HepG2 (cell line): Measurements from ENCODE around the gene PLA1A. TPM values are rescaled to one million over a fixed set of nuclear protein-coding genes. Genes with fewer than 3 reads are reported as not detected.

Source experiments
- ATAC-seq: fragments of 200-7000 bp; cut with Tn5 transposase; 3 replicates; pipeline ENCODE4 v1.9.1; 2020; ENCODE audit warnings: mild to moderate bottlenecking, moderate library complexity
- BruUV-seq: library from RNA; stranded (reverse); fragments of 400-500 nt; replicated peaks from 2 replicates; lab custom pipeline; 2021; lab: Mats Ljungman, UMichigan
- CTCF ChIA-PET: fragments of 300-600 bp; formaldehyde crosslinking; extraction: SDS; loops from one replicate; lab custom pipeline; 2021; ENCODE audit warnings: low total read pairs, inconsistent platforms, low intra/inter-chr PET ratio; lab: Yijun Ruan, JAX
- POLR2A ChIA-PET: fragments of 350-600 bp; sonication (Branson Sonifier 250); formaldehyde crosslinking; loops from one replicate; lab custom pipeline; 2020; ENCODE audit warnings: antibody characterized with exemption, inconsistent platforms; lab: Yijun Ruan, JAX
- DNase-seq: peaks from one replicate; pipeline ENCODE4 v3.0.0-alpha.2; 2015; ENCODE audit warnings: low spot score
- FAIRE-seq: peaks from 3 replicates; lab custom pipeline; 2011; peaks lifted over from hg19 to GRCh38; lab: Jason Lieb, UNC
- H2AFZ ChIP-seq: one replicate; pipeline ENCODE4 v1.6.1; 2011; ENCODE audit warnings: low read length, inconsistent platforms
- H3K27ac ChIP-seq: fragments of 300-600 bp; 3 replicates; pipeline ENCODE4 v1.8.0; 2011; ENCODE audit warnings: mixed run types, mild to moderate bottlenecking, mixed read lengths, low read length, inconsistent platforms; ENCODE audit not compliant: insufficient read depth; ENCODE audit errors: extremely low read length
- H3K27me3 ChIP-seq, 2 experiments: fragments of 200-600 bp in 1 of 2; 2 replicates in 1 of 2; 3 replicates in 1 of 2; pipeline versions ENCODE4 v1.6.0 to v1.8.0; 2011; ENCODE audit warnings: low read length in 2 of 2, mild to moderate bottlenecking in 2 of 2, moderate library complexity in 2 of 2, inconsistent platforms in 1 of 2; ENCODE audit not compliant: insufficient read depth in 2 of 2, control insufficient read depth in 1 of 2
- H3K36me3 ChIP-seq, 2 experiments: fragments of 200-600 bp in 1 of 2; replicated peaks in 1 of 2; 2 replicates in 1 of 2; 3 replicates in 1 of 2; pipeline versions ENCODE4 v1.5.1 to v1.8.0; 2011; ENCODE audit warnings: low read length in 2 of 2, inconsistent platforms in 1 of 2; ENCODE audit not compliant: insufficient read depth in 2 of 2, control insufficient read depth in 1 of 2
- H3K4me1 ChIP-seq: 2 replicates; pipeline ENCODE4 v1.5.1; 2012; ENCODE audit warnings: low read length, inconsistent platforms; ENCODE audit not compliant: insufficient read depth
- H3K4me2 ChIP-seq: 2 replicates; pipeline ENCODE4 v1.6.0; 2011; ENCODE audit warnings: low read depth, low read length, inconsistent platforms
- H3K4me3 ChIP-seq, 3 experiments: fragments of 200-600 bp in 1 of 3; sonication (generic), shearing (Covaris generic) in 1 of 3; replicated peaks in 1 of 3; 2 replicates each; pipeline ENCODE4 v1.5.1; 2011 to 2016; ENCODE audit warnings: low read length in 3 of 3, inconsistent platforms in 2 of 3, low read depth in 2 of 3, mild to moderate bottlenecking in 2 of 3, control low read depth in 1 of 3, mixed read lengths in 1 of 3; ENCODE audit not compliant: insufficient read depth in 1 of 3
- H3K79me2 ChIP-seq: one replicate; pipeline ENCODE4 v1.6.1; 2011; ENCODE audit warnings: low read length, inconsistent platforms; ENCODE audit not compliant: insufficient read depth
- H3K9ac ChIP-seq: 2 replicates; pipeline ENCODE4 v1.6.0; 2011; ENCODE audit warnings: mild to moderate bottlenecking, low read depth, low read length, inconsistent platforms; ENCODE audit not compliant: insufficient read depth
- H3K9me3 ChIP-seq: 2 replicates; pipeline ENCODE4 v1.5.1; 2012; ENCODE audit warnings: mild to moderate bottlenecking, low read length
- H4K20me1 ChIP-seq: 2 replicates; pipeline ENCODE4 v1.6.0; 2011; ENCODE audit warnings: inconsistent platforms, mild to moderate bottlenecking, low read length, moderate library complexity; ENCODE audit not compliant: insufficient read depth
- CENPT ChIP-seq: sonication (generic); formaldehyde crosslinking; IDR thresholded peaks from 2 replicates; pipeline ENCODE4 v1.8.0; 2022; ENCODE audit warnings: low read depth, mild to moderate bottlenecking, moderate library complexity, missing genetic modification reagents
- DMAP1 ChIP-seq: IDR thresholded peaks from 2 replicates; pipeline ENCODE4 v1.6.1; 2016
- HNF1A ChIP-seq, 2 experiments: sonication (generic) in 1 of 2; formaldehyde crosslinking in 1 of 2; IDR thresholded peaks; 2 replicates each; pipeline versions ENCODE4 v1.4.0 to v1.6.1; 2016 to 2020; ENCODE audit warnings: borderline replicate concordance in 1 of 2, low read depth in 1 of 2, mild to moderate bottlenecking in 1 of 2, missing genetic modification reagents in 1 of 2
- MYNN ChIP-seq: sonication (generic); formaldehyde crosslinking; IDR thresholded peaks from 2 replicates; pipeline ENCODE4 v1.4.0; 2020; ENCODE audit warnings: mild to moderate bottlenecking, low read depth, missing genetic modification reagents
- NR2F2 ChIP-seq: IDR thresholded peaks from 2 replicates; pipeline ENCODE4 v1.6.1; 2012; ENCODE audit warnings: low read depth, inconsistent platforms, borderline replicate concordance
- ZNF407 ChIP-seq: sonication (generic); formaldehyde crosslinking; IDR thresholded peaks from one replicate; pipeline ENCODE4 v1.5.1; 2020; ENCODE audit warnings: mild to moderate bottlenecking, missing genetic modification reagents; ENCODE audit errors: not compliant biosample characterization
- ZSCAN31 ChIP-seq: sonication (generic); formaldehyde crosslinking; IDR thresholded peaks from 2 replicates; pipeline ENCODE4 v1.5.0; 2020; ENCODE audit warnings: low read depth, mild to moderate bottlenecking, missing genetic modification reagents
- WGBS: methylation state at CpG from one replicate; pipeline ENCODE4 v1.1.6; 2017; ENCODE audit warnings: low lambda C conversion rate; 5-methylcytosine and 5-hydroxymethylcytosine counted together
- in situ Hi-C: cut with HindIII; loops from 2 replicates; pipeline ENCODE4 v1.10.0; 2017; ENCODE audit warnings: low pct_unique_long_range_greater_than_20kb; ENCODE audit not compliant: extremely low pct_ligation_motif_present
- intact Hi-C: fragments of 100-400 bp; cut with micrococcal nuclease; formaldehyde crosslinking; loops from one replicate; pipeline ENCODE4 v1.10.0; 2022; ENCODE audit not compliant: unreplicated experiment
- polyA plus RNA-seq, 8 experiments: library from polyadenylated mRNA; depleted of rRNA in 3 of 8; stranded (reverse) in 7 of 8; unstranded in 1 of 8; fragments of >200 nt; fragmentation: Illumina TruSeq in 4 of 8; extraction: Trizol in 4 of 8; gene quantifications; 2 replicates each; pipeline versions ENCODE4 v1.2.1 to v1.2.3, GENCODE V29; 2011 to 2016; ENCODE audit warnings: low read depth in 4 of 8, missing spikeins in 1 of 8, mixed read lengths in 1 of 8; ENCODE audit not compliant: insufficient read depth in 1 of 8
- total RNA-seq, 5 experiments: library from RNA; depleted of rRNA; stranded (reverse); fragments of >200 nt; fragmentation: Illumina TruSeq; extraction: Trizol; gene quantifications; 2 replicates each; pipeline ENCODE4 v1.2.3, GENCODE V29; 2016; ENCODE audit warnings: low read depth in 1 of 5

PLA1A gene
- total and polyA plus RNA-seq, 2 of the 13 experiments (the other 11 are each of a cell fraction or from before 2014, with no cell fraction given), result 0.11 to 0.18 TPM

- TF ChIP-seq NR2F2, result no peak
- TF ChIP-seq CENPT (CRISPR knock-in tag), result no peak
- TF ChIP-seq DMAP1 (CRISPR knock-in tag), result no peak
- no peak for TF ChIP-seq MYNN (CRISPR knock-in tag)
Measured at GRCh38 chr3:119592861-119593260, 4.8 kb upstream of the PLA1A start (continued).

- DNase-seq, result no peak
- Histone ChIP-seq H3K9me3 (peaks cover 9% of the 10 kb centered on the region), H3K4me1 (peaks cover 21% of the 10 kb centered on the region; the same call in 1 of the 2 replicates), H3K27ac (no peak overlapping the region), H3K27me3 (peaks cover 0 to under 1% of the 10 kb centered on the region in 2 experiments; a peak in 1 of 5 replicates), H3K36me3 (no peaks in the 10 kb centered on the region), H3K4me3 (no peak overlapping the region), H3K4me2 (no peak overlapping the region), H3K9ac (no peak overlapping the region), H3K79me2 (no peaks in the 10 kb centered on the region), H2AFZ (no peak overlapping the region), H4K20me1 (no peaks in the 10 kb centered on the region)
- CTCF ChIA-PET, result no interaction called here
- in situ Hi-C loops, result no loop called here
- POLR2A ChIA-PET, result no interaction called here
- WGBS, result 44% methylated on average over 5 of the region's 5 CpGs
- no TSS peak for BruUV-seq
- FAIRE-seq, result no peak
- no peak for ATAC-seq
- intact Hi-C loops, result no loop called here
- TF ChIP-seq HNF1A (IDR thresholded peaks at IDR 0.05; ENCODE audit: low read depth) (no peak), HNF1A (CRISPR knock-in tag; IDR thresholded peaks at IDR 0.05; ENCODE audit: borderline replicate concordance) (no peak), ZNF407 (CRISPR knock-in tag) (no peak), ZSCAN31 (CRISPR knock-in tag) (no peak)
Measured at GRCh38 chr3:119594066-119594465, 3.6 kb upstream of the PLA1A start.
